DND-41 (cell line): ENCODE data around the gene SNX27.

Experiments used
- ATAC-seq: fragments of 200-7000 bp; cut with Tn5 transposase; 3 replicates; pipeline ENCODE4 v1.9.1; 2021; ENCODE audit warnings: low read depth; ENCODE audit not compliant: insufficient read depth
- DNase-seq: peaks from one replicate; pipeline ENCODE4 v3.0.0-alpha.2; 2020
- H2AFZ ChIP-seq: 2 replicates; pipeline ENCODE4 v1.6.0; 2012; ENCODE audit warnings: low read depth, low read length
- H3K27ac ChIP-seq: 2 replicates; pipeline ENCODE4 v1.5.1; 2012; ENCODE audit warnings: low read length, inconsistent platforms
- H3K27me3 ChIP-seq: fragments of 200-600 bp; sonication (generic); 2 replicates; pipeline ENCODE4 v1.6.0; 2012; ENCODE audit warnings: low read length, mild to moderate bottlenecking, inconsistent platforms; ENCODE audit not compliant: insufficient read depth, poor library complexity
- H3K36me3 ChIP-seq: 2 replicates; pipeline ENCODE4 v1.5.1; 2012; ENCODE audit warnings: low read length, inconsistent platforms; ENCODE audit not compliant: insufficient read depth
- H3K4me1 ChIP-seq: 2 replicates; pipeline ENCODE4 v1.5.1; 2012; ENCODE audit warnings: mild to moderate bottlenecking, low read length; ENCODE audit not compliant: insufficient read depth
- H3K4me2 ChIP-seq: 2 replicates; pipeline ENCODE4 v1.6.0; 2012; ENCODE audit warnings: mild to moderate bottlenecking, moderate library complexity, low read length, inconsistent platforms; ENCODE audit not compliant: insufficient read depth
- H3K4me3 ChIP-seq, 2 experiments: fragments of 200-600 bp in 1 of 2; shearing (Covaris generic) in 1 of 2; 2 replicates each; pipeline ENCODE4 v1.5.1; 2012 to 2016; ENCODE audit warnings: inconsistent platforms in 2 of 2, low read length in 2 of 2, mild to moderate bottlenecking in 2 of 2, low read depth in 1 of 2, moderate library complexity in 1 of 2
- H3K79me2 ChIP-seq: 2 replicates; pipeline ENCODE4 v1.6.0; 2012; ENCODE audit warnings: low read length, inconsistent platforms; ENCODE audit not compliant: insufficient read depth
- H3K9ac ChIP-seq: 2 replicates; pipeline ENCODE4 v1.6.0; 2012; ENCODE audit warnings: low read depth, mild to moderate bottlenecking, inconsistent platforms, low read length, moderate library complexity
- H3K9me3 ChIP-seq: 2 replicates; pipeline ENCODE4 v1.5.1; 2012; ENCODE audit warnings: low read length, moderate library complexity, mild to moderate bottlenecking, inconsistent platforms; ENCODE audit not compliant: insufficient read depth, severe bottlenecking
- H4K20me1 ChIP-seq: 2 replicates; pipeline ENCODE4 v1.6.0; 2012; ENCODE audit warnings: low read length; ENCODE audit not compliant: insufficient read depth
- EZH2 ChIP-seq: IDR thresholded peaks from 3 replicates; pipeline ENCODE4 v1.6.1; 2012; ENCODE audit warnings: borderline replicate concordance, low read depth, mild to moderate bottlenecking, moderate library complexity, low read length, inconsistent platforms; ENCODE audit not compliant: severe bottlenecking
- TF ChIP-seq, protein P1 (sequence below): IDR thresholded peaks from 2 replicates; pipeline ENCODE4 v1.5.1; 2012; ENCODE audit warnings: borderline replicate concordance, low read length, moderate library complexity, mild to moderate bottlenecking; ENCODE audit not compliant: poor library complexity, severe bottlenecking; ENCODE audit errors: extremely low read depth

The SNX27 gene

DNA sequence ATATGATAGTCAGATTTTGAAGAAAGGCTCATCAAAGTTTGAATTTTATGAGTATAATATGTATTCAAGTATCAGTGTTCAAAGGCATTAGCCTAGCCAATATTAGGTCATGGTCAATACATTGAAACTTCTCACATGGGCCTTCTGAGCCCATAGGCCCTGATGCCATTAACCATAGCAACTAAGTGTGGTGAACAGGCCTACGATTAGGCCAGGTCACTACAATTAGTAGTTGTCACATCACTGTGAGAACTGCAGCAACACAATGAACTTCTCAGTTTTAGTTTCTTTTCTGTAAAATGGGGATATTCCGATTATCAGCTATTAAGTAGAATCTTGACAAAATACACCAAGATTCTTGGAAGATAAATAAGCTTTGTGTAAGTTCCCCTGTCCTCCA, 74.7 kb downstream of the SNX27 start:
- H4K20me1 ChIP-seq: no peaks in the 10 kb centered on the region
- H3K27me3 ChIP-seq: no peaks in the 10 kb centered on the region
- ATAC-seq: no peak

DNA sequence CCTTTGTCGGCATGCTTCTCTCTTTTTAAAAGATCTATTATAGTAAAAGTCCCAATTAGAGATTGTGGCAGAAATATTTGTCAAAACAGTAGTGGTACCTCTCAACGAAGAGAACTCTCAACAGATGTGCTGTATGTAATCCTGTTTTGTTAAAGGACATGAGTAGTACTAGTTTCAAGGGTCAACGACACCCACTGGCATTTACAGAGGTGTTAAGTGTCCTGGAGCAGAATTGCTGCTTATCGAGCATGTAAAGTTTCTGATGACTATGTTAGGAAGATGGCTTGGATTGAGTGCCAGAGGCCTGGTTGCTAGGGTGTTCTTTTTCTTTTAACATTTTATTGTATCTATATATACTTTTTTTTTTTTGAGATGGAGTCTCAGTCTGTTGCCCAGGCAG, 77.6 kb downstream of the SNX27 start:
- Histone ChIP-seq H3K79me2 (no peaks in the 10 kb centered on the region), H3K9me3 (no peaks in the 10 kb centered on the region), H3K36me3 (peaks cover 47% of the 10 kb centered on the region), H3K4me1 (no peaks in the 10 kb centered on the region), H3K27ac (no peak overlapping the region), H3K27me3 (no peaks in the 10 kb centered on the region), H3K4me2 (no peak overlapping the region), H4K20me1 (no peaks in the 10 kb centered on the region), H2AFZ (no peak overlapping the region), H3K4me3 (no peak overlapping the region), H3K9ac (no peak overlapping the region)
- DNase-seq: no peak
- ATAC-seq: no peak
- no peak for TF ChIP-seq EZH2
- TF ChIP-seq, protein P1, sequence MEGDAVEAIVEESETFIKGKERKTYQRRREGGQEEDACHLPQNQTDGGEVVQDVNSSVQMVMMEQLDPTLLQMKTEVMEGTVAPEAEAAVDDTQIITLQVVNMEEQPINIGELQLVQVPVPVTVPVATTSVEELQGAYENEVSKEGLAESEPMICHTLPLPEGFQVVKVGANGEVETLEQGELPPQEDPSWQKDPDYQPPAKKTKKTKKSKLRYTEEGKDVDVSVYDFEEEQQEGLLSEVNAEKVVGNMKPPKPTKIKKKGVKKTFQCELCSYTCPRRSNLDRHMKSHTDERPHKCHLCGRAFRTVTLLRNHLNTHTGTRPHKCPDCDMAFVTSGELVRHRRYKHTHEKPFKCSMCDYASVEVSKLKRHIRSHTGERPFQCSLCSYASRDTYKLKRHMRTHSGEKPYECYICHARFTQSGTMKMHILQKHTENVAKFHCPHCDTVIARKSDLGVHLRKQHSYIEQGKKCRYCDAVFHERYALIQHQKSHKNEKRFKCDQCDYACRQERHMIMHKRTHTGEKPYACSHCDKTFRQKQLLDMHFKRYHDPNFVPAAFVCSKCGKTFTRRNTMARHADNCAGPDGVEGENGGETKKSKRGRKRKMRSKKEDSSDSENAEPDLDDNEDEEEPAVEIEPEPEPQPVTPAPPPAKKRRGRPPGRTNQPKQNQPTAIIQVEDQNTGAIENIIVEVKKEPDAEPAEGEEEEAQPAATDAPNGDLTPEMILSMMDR: no peak

More for the DNA sequence above, 74.7 kb downstream of the SNX27 start:
- no peak for DNase-seq
- Histone ChIP-seq H3K27ac (no peak overlapping the region), H3K4me2 (no peak overlapping the region), H3K9me3 (no peaks in the 10 kb centered on the region), H3K4me1 (no peaks in the 10 kb centered on the region), H3K79me2 (no peaks in the 10 kb centered on the region), H3K36me3 (peaks cover 39% of the 10 kb centered on the region), H3K9ac (no peak overlapping the region), H3K4me3 (no peak overlapping the region), H2AFZ (no peak overlapping the region)
- TF ChIP-seq, protein P1: no peak
- no peak for TF ChIP-seq EZH2

DNA sequence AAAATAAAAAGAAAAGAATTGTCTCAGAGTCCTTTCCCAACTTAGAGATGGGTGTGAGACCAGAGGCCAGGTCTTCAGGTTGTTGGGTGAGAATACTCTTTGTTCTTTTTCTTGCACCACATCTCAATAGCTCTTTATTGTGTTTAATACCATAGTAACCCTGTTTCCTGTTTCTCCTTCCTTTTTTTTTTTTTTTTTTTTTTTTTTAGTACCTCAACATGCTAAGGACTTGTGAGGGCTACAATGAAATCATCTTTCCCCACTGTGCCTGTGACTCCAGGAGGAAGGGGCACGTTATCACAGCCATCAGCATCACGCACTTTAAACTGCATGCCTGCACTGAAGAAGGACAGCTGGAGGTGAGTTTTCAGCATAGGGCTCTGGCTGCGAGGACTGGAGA, 80.4 kb downstream of the SNX27 start:
- peaks cover 45% of the 10 kb centered on the region for H3K36me3 ChIP-seq
- no peak overlapping the region for H3K4me2 ChIP-seq
- H3K4me1 ChIP-seq: no peaks in the 10 kb centered on the region
- no peaks in the 10 kb centered on the region for H3K27me3 ChIP-seq
- H3K79me2 ChIP-seq: no peaks in the 10 kb centered on the region
- H3K4me3 ChIP-seq: no peak overlapping the region
- no peaks in the 10 kb centered on the region for H4K20me1 ChIP-seq
- H3K27ac ChIP-seq: no peak overlapping the region
- no peaks in the 10 kb centered on the region for H3K9me3 ChIP-seq
- DNase-seq (no peak), ATAC-seq (no peak)
- no peak overlapping the region for H2AFZ ChIP-seq
- H3K9ac ChIP-seq: no peak overlapping the region
- TF ChIP-seq EZH2: no peak
- TF ChIP-seq, protein P1: no peak
